Common myeloid progenitor, CD34-positive (primary cell): Measurements from ENCODE around the gene CD8B.

ENCODE experiments used
- CTCF ChIA-PET: fragments of 350-600 bp; sonication (Branson Sonifier 250); formaldehyde crosslinking; loops from one replicate; lab custom pipeline; 2021; ENCODE audit warnings: antibody characterized with exemption; lab: Charles Lee
- POLR2A ChIA-PET: fragments of 350-600 bp; sonication (Branson Sonifier 250); formaldehyde crosslinking; loops from one replicate; lab custom pipeline; 2021; ENCODE audit warnings: antibody characterized with exemption; lab: Charles Lee
- DNase-seq, 3 donors: peaks; one replicate each; pipeline versions ENCODE4 v3.0.0 to v3.0.0-alpha.2; 2013
- H3K27ac ChIP-seq, 2 experiments: 1 replicate in 1 of 2; 2 replicates in 1 of 2; pipeline ENCODE4 v1.7.0; 2013; ENCODE audit warnings: inconsistent platforms in 2 of 2, low read length in 2 of 2, mild to moderate bottlenecking in 2 of 2, low read depth in 1 of 2, moderate library complexity in 1 of 2; ENCODE audit not compliant: severe bottlenecking in 2 of 2, insufficient read depth in 1 of 2, poor library complexity in 1 of 2
- H3K27me3 ChIP-seq, 5 experiments: replicated peaks in 2 of 5; 1 replicate in 3 of 5; 2 replicates in 2 of 5; pipeline versions ENCODE4 v1.6.1 to v1.7.0; 2013; ENCODE audit warnings: low read length in 4 of 5, mild to moderate bottlenecking in 2 of 5, moderate library complexity in 2 of 5, inconsistent platforms in 1 of 5; ENCODE audit not compliant: insufficient read depth in 5 of 5, control insufficient read depth in 4 of 5
- H3K36me3 ChIP-seq, 4 experiments: 1 replicate in 2 of 4; 2 replicates in 2 of 4; pipeline versions ENCODE4 v1.6.1 to v1.7.0; 2013; ENCODE audit warnings: low read length in 3 of 4, control low read depth in 1 of 4, mild to moderate bottlenecking in 1 of 4; ENCODE audit not compliant: control insufficient read depth in 4 of 4, insufficient read depth in 4 of 4
- H3K4me1 ChIP-seq, 4 experiments: 1 replicate in 3 of 4; 2 replicates in 1 of 4; pipeline versions ENCODE4 v1.6.1 to v1.7.1; 2013; ENCODE audit warnings: low read length in 3 of 4, mild to moderate bottlenecking in 3 of 4, control low read depth in 1 of 4, inconsistent platforms in 1 of 4, moderate library complexity in 1 of 4; ENCODE audit not compliant: control insufficient read depth in 4 of 4, insufficient read depth in 4 of 4; ENCODE audit errors: control extremely low read depth in 1 of 4
- H3K4me3 ChIP-seq, 7 experiments: 1 replicate in 4 of 7; 2 replicates in 3 of 7; pipeline versions ENCODE4 v1.5.1 to v1.7.0; 2013; ENCODE audit warnings: mild to moderate bottlenecking in 7 of 7, low read length in 6 of 7, moderate library complexity in 6 of 7, inconsistent platforms in 2 of 7, low read depth in 2 of 7, control low read depth in 1 of 7; ENCODE audit not compliant: insufficient read depth in 4 of 7, control insufficient read depth in 1 of 7; ENCODE audit errors: extremely low read depth in 1 of 7
- H3K9me3 ChIP-seq, 5 experiments: 1 replicate in 4 of 5; 2 replicates in 1 of 5; pipeline versions ENCODE4 v1.6.1 to v1.7.1; 2013; ENCODE audit warnings: low read length in 4 of 5, mild to moderate bottlenecking in 2 of 5, inconsistent platforms in 1 of 5, low read depth in 1 of 5, moderate library complexity in 1 of 5; ENCODE audit not compliant: control insufficient read depth in 4 of 5, insufficient read depth in 2 of 5; ENCODE audit errors: control extremely low read depth in 1 of 5
- WGBS: methylation state at CpG from one replicate; pipeline ENCODE4 v1.1.5; 2013; ENCODE audit not compliant: insufficient coverage; 5-methylcytosine and 5-hydroxymethylcytosine counted together

The CD8B gene

GRCh38 chr2:86775338-86775737, 86.3 kb downstream of the CD8B start:
- Histone ChIP-seq H3K36me3 (peaks cover 10 to 60% (median 38%) of the 10 kb centered on the region in 4 experiments), H3K9me3 (no peaks in the 10 kb centered on the region), H3K4me3 (no peak overlapping the region), H3K27me3 (no peaks in the 10 kb centered on the region), H3K4me1 (no peaks in the 10 kb centered on the region), H3K27ac (no peak overlapping the region)
- POLR2A ChIA-PET, result no interaction called here
- CTCF ChIA-PET, result no interaction called here
- 69% methylated on average over 3 of the region's 4 CpGs for WGBS
- no peak for DNase-seq

GRCh38 chr2:86774862-86775261, 86.8 kb downstream of the CD8B start:
- Histone ChIP-seq H3K4me3 (no peak overlapping the region), H3K36me3 (peaks cover 11 to 65% (median 40%) of the 10 kb centered on the region in 4 experiments), H3K4me1 (no peaks in the 10 kb centered on the region), H3K27ac (no peak overlapping the region), H3K27me3 (no peaks in the 10 kb centered on the region), H3K9me3 (no peaks in the 10 kb centered on the region)
- ChIA-PET CTCF (interaction anchor here (0.6 to 0.8 kb wide), 2 partner anchors 9 to 255 kb away, joined by 3 read pairs; no protein-coding TSS in a partner anchor), POLR2A (no interaction called here)
- 90% methylated on average over 5 of the region's 5 CpGs for WGBS
- DNase-seq, result no peak

- ChIA-PET POLR2A (no interaction called here), CTCF (interaction anchor here (1.1 kb wide), 1 partner anchor 25 kb away, joined by 3 read pairs; no protein-coding TSS in a partner anchor)
- H3K4me1 ChIP-seq, result no peaks in the 10 kb centered on the region
- H3K27me3 ChIP-seq, result no peaks in the 10 kb centered on the region
- no peaks in the 10 kb centered on the region for H3K9me3 ChIP-seq
- H3K27ac ChIP-seq, result no peak overlapping the region
- no peak for DNase-seq
- H3K36me3 ChIP-seq, result peaks cover 16 to 81% (median 49%) of the 10 kb centered on the region in 4 experiments
- WGBS, result 90% methylated on average over 5 of the region's 5 CpGs
- no peak overlapping the region for H3K4me3 ChIP-seq
These were observed 89.1 kb downstream of the CD8B start for GRCh38 chr2:86772611-86773010.

- POLR2A ChIA-PET, result interaction anchor here (0.5 kb wide), 1 partner anchor 96 kb away, joined by 3 read pairs; no protein-coding TSS in a partner anchor
- DNase-seq, result no peak
- Histone ChIP-seq H3K9me3 (no peaks in the 10 kb centered on the region), H3K4me3 (no peak overlapping the region), H3K27me3 (no peaks in the 10 kb centered on the region), H3K27ac (no peak overlapping the region), H3K36me3 (peaks cover 21 to 89% (median 52%) of the 10 kb centered on the region in 4 experiments), H3K4me1 (no peaks in the 10 kb centered on the region)
- CTCF ChIA-PET, result interaction anchor here (1.5 kb wide), 1 partner anchor 252 kb away, joined by 5 read pairs; no protein-coding TSS in a partner anchor
- WGBS, result 95% methylated on average over 5 of the region's 6 CpGs
These were observed 90.8 kb downstream of the CD8B start for GRCh38 chr2:86770816-86771301.

GRCh38 chr2:86769838-86770237, 91.8 kb downstream of the CD8B start:
- DNase-seq, result no peak
- Histone ChIP-seq H3K4me3 (no peak overlapping the region), H3K27ac (no peak overlapping the region), H3K27me3 (no peaks in the 10 kb centered on the region), H3K4me1 (no peaks in the 10 kb centered on the region), H3K36me3 (peaks cover 23 to 87% (median 49%) of the 10 kb centered on the region in 4 experiments), H3K9me3 (no peaks in the 10 kb centered on the region)
- WGBS, result 100% methylated on average over 3 of the region's 4 CpGs
- CTCF ChIA-PET, result interaction anchor here (0.9 to 1.5 kb wide), 3 partner anchors 10 to 251 kb away, joined by 3 to 5 read pairs (median 5); no protein-coding TSS in a partner anchor
- POLR2A ChIA-PET, result no interaction called here

GRCh38 chr2:86768189-86768949, 93.3 kb downstream of the CD8B start:
- Histone ChIP-seq H3K9me3 (no peaks in the 10 kb centered on the region), H3K27ac (no peak overlapping the region), H3K4me3 (no peak overlapping the region), H3K36me3 (peaks cover 19 to 73% (median 41%) of the 10 kb centered on the region in 4 experiments), H3K27me3 (no peaks in the 10 kb centered on the region), H3K4me1 (no peaks in the 10 kb centered on the region)
- ChIA-PET POLR2A (no interaction called here), CTCF (interaction anchor here (0.8 kb wide), 1 partner anchor 14 kb away, joined by 3 read pairs; no protein-coding TSS in a partner anchor)
- 91% methylated on average over 5 of the region's 5 CpGs for WGBS
- no peak for DNase-seq
